NCI-H2196 treated with DMSO at 0.1 percent for 48 hours (cell line): ENCODE data around the gene MDM2.
"Not testable (repeated sequence)": the region's sequence is repeated elsewhere in the genome, so short reads cannot be mapped to it uniquely, and the experiment has no call there.

Experiments used
- DNase-seq: peaks from one replicate; lab custom pipeline; 2025; ENCODE audit not compliant: unreplicated experiment; lab: John Stamatoyannopoulos, UW

The MDM2 gene

GRCh38 chr12:68785358-68785757, 22.6 kb upstream of the MDM2 start:
- DNase-seq, result no peak

GRCh38 chr12:68785823-68786222, 22.2 kb upstream of the MDM2 start:
- DNase-seq, result no peak

- DNase-seq, result no peak
Measured at GRCh38 chr12:68786929-68787328, 21.0 kb upstream of the MDM2 start.

- no peak for DNase-seq
Measured at GRCh38 chr12:68788554-68789143, 19.3 kb upstream of the MDM2 start.

- DNase-seq, result no peak
Measured at GRCh38 chr12:68789144-68789878, 18.7 kb upstream of the MDM2 start.

- no peak for DNase-seq
Measured at GRCh38 chr12:68790081-68790951, 17.7 kb upstream of the MDM2 start.

GRCh38 chr12:68790952-68791234, 17.1 kb upstream of the MDM2 start:
- DNase-seq, result no peak

- DNase-seq, result no peak
Measured at GRCh38 chr12:68791897-68792481, 16.0 kb upstream of the MDM2 start.

- no peak for DNase-seq
Measured at GRCh38 chr12:68792952-68793351, 15.0 kb upstream of the MDM2 start.

GRCh38 chr12:68793436-68793835, 14.5 kb upstream of the MDM2 start:
- no peak for DNase-seq

- no peak for DNase-seq
Measured at GRCh38 chr12:68793975-68794652, 13.9 kb upstream of the MDM2 start.

GRCh38 chr12:68794653-68795251, 13.2 kb upstream of the MDM2 start:
- no peak for DNase-seq

GRCh38 chr12:68796399-68796798, 11.6 kb upstream of the MDM2 start:
- DNase-seq, result no peak

GRCh38 chr12:68798882-68799234, 9.1 kb upstream of the MDM2 start:
- DNase-seq, result no peak

- DNase-seq, result no peak
Measured at GRCh38 chr12:68800294-68800693, 7.7 kb upstream of the MDM2 start.

GRCh38 chr12:68801124-68801523, 6.9 kb upstream of the MDM2 start:
- not testable (repeated sequence) for DNase-seq

GRCh38 chr12:68802372-68802745, 5.6 kb upstream of the MDM2 start:
- DNase-seq, result not testable (repeated sequence)

- not testable (repeated sequence) for DNase-seq
Measured at GRCh38 chr12:68802911-68803651, 4.9 kb upstream of the MDM2 start.

- DNase-seq, result no peak
Measured at GRCh38 chr12:68803948-68804656, 3.9 kb upstream of the MDM2 start.
